ENCODE data around the gene ANKIB1.

GRCh38 chr7:92304406-92304893 is 58.7 kb downstream of the ANKIB1 start:
- TF ChIP-seq MAX (IDR thresholded peaks at IDR 0.05) (no peak), CTCF (IDR thresholded peaks at IDR 0.05; ENCODE audit: low read depth, low read length, missing input control) (no peak), TAF1 (conservative IDR thresholded peaks at IDR 0.05) (no peak), JUND (IDR thresholded peaks at IDR 0.05) (no peak), EGR1 (IDR thresholded peaks at IDR 0.05; ENCODE audit: low read depth in 2 of 2) (no peak), GABPA (IDR thresholded peaks at IDR 0.05 in 1 of 2, conservative IDR thresholded peaks at IDR 0.05 in 1 of 2) (no peak), FOXA1 (IDR thresholded peaks at IDR 0.05) (no peak), REST (IDR thresholded peaks at IDR 0.05) (no peak), RAD21 (IDR thresholded peaks at IDR 0.05) (no peak), YY1 (IDR thresholded peaks at IDR 0.05) (no peak), SP1 (IDR thresholded peaks at IDR 0.05) (no peak), HNF4A (conservative IDR thresholded peaks at IDR 0.05) (no peak)
- TF ChIP-seq, protein P1, sequence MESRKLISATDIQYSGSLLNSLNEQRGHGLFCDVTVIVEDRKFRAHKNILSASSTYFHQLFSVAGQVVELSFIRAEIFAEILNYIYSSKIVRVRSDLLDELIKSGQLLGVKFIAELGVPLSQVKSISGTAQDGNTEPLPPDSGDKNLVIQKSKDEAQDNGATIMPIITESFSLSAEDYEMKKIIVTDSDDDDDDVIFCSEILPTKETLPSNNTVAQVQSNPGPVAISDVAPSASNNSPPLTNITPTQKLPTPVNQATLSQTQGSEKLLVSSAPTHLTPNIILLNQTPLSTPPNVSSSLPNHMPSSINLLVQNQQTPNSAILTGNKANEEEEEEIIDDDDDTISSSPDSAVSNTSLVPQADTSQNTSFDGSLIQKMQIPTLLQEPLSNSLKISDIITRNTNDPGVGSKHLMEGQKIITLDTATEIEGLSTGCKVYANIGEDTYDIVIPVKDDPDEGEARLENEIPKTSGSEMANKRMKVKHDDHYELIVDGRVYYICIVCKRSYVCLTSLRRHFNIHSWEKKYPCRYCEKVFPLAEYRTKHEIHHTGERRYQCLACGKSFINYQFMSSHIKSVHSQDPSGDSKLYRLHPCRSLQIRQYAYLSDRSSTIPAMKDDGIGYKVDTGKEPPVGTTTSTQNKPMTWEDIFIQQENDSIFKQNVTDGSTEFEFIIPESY (IDR thresholded peaks at IDR 0.05), result no peak
